CD8-positive, alpha-beta memory T cell (primary cell): ENCODE results near the gene KCND1. TPM values are rescaled to one million over a fixed set of nuclear protein-coding genes. Genes with fewer than 3 reads are reported as not detected.
A peak's percentile ranks its signal among the peaks of the same experiment; 100 is the strongest.
"Not testable (repeated sequence)": the region's sequence is repeated elsewhere in the genome, so short reads cannot be mapped to it uniquely, and the experiment has no call there.

ENCODE experiments used
- CTCF ChIA-PET: fragments of 350-600 bp; sonication (Branson Sonifier 250); formaldehyde crosslinking; loops from one replicate; lab custom pipeline; 2021; ENCODE audit warnings: antibody characterized with exemption; lab: Charles Lee
- POLR2A ChIA-PET: fragments of 350-600 bp; sonication (Branson Sonifier 250); formaldehyde crosslinking; loops from one replicate; lab custom pipeline; 2021; ENCODE audit warnings: antibody characterized with exemption; lab: Charles Lee
- DNase-seq, 5 donors: peaks; one replicate each; pipeline versions ENCODE4 v3.0.0 to v3.0.0-alpha.2; 2020 to 2022; ENCODE audit warnings: mixed read lengths in 1 of 5
- H3K27ac ChIP-seq: one replicate; pipeline ENCODE4 v1.7.0; 2013; ENCODE audit warnings: low read depth, mild to moderate bottlenecking, low read length, moderate library complexity
- H3K27me3 ChIP-seq: 2 replicates; pipeline ENCODE4 v1.7.0; 2013; ENCODE audit warnings: low read length, mild to moderate bottlenecking; ENCODE audit not compliant: insufficient read depth, poor library complexity, severe bottlenecking
- H3K36me3 ChIP-seq: 2 replicates; pipeline ENCODE4 v1.7.0; 2013; ENCODE audit warnings: mild to moderate bottlenecking, low read length, moderate library complexity; ENCODE audit not compliant: insufficient read depth
- H3K4me1 ChIP-seq: 2 replicates; pipeline ENCODE4 v1.7.0; 2013; ENCODE audit warnings: mild to moderate bottlenecking, low read length, moderate library complexity; ENCODE audit not compliant: insufficient read depth
- H3K4me3 ChIP-seq: 2 replicates; pipeline ENCODE4 v1.7.0; 2013; ENCODE audit warnings: mild to moderate bottlenecking, low read length
- H3K9me3 ChIP-seq: 2 replicates; pipeline ENCODE4 v1.7.0; 2013; ENCODE audit warnings: mild to moderate bottlenecking, low read length
- H3K27ac Mint-ChIP-seq, 8 donors: one replicate each; pipeline ENCODE4 v1.8.0; 2020 to 2021; ENCODE audit warnings: mixed read lengths in 8 of 8, mild to moderate bottlenecking in 6 of 8, inconsistent platforms in 3 of 8, moderate library complexity in 3 of 8
- H3K27me3 Mint-ChIP-seq, 2 donors: one replicate each; pipeline ENCODE4 v1.8.0; 2020 to 2021; ENCODE audit warnings: mixed read lengths in 2 of 2, mild to moderate bottlenecking in 1 of 2, moderate library complexity in 1 of 2
- H3K36me3 Mint-ChIP-seq, 3 donors: one replicate each; pipeline ENCODE4 v1.8.0; 2020 to 2021; ENCODE audit warnings: mixed read lengths in 3 of 3, inconsistent platforms in 1 of 3, mild to moderate bottlenecking in 1 of 3
- H3K4me1 Mint-ChIP-seq, 3 donors: one replicate each; pipeline ENCODE4 v1.8.0; 2020 to 2021; ENCODE audit warnings: mixed read lengths in 3 of 3, inconsistent platforms in 1 of 3, mild to moderate bottlenecking in 1 of 3
- H3K4me3 Mint-ChIP-seq, 7 donors: one replicate each; pipeline ENCODE4 v1.8.0; 2020 to 2021; ENCODE audit warnings: mixed read lengths in 7 of 7, mild to moderate bottlenecking in 6 of 7, moderate library complexity in 4 of 7, inconsistent platforms in 2 of 7
- H3K9me3 Mint-ChIP-seq, 5 donors: one replicate each; pipeline ENCODE4 v1.8.0; 2020 to 2022; ENCODE audit warnings: mixed read lengths in 5 of 5, mild to moderate bottlenecking in 3 of 5, moderate library complexity in 2 of 5, inconsistent platforms in 1 of 5
- polyA plus RNA-seq: library from polyadenylated mRNA; unstranded; fragments of 300-500 nt; fragmentation: Illumina TruSeq; gene quantifications from one replicate; pipeline ENCODE4 v1.2.3, GENCODE V29; 2021
- total RNA-seq, 2 experiments: library from RNA; stranded (reverse); gene quantifications; one replicate each; pipeline ENCODE4 v1.2.3, GENCODE V29; 2021

The KCND1 gene
- total and polyA plus RNA-seq, 3 experiments from 2014 or later: 0.06 to 1.1 (median 0.72) TPM

GRCh38 chrX:48983896-48984295 is 12.3 kb upstream of the KCND1 start:
- CTCF ChIA-PET: no interaction called here
- Mint-ChIP-seq H3K27ac (no peak overlapping the region), H3K4me3 (no peak overlapping the region), H3K9me3 (no peaks in the 10 kb centered on the region), H3K27me3 (peaks cover 0 to 2% of the 10 kb centered on the region in 2 donors), H3K36me3 (peaks cover 7 to 65% (median 14%) of the 10 kb centered on the region in 3 donors), H3K4me1 (no peaks in the 10 kb centered on the region)
- Histone ChIP-seq H3K4me1 (no peaks in the 10 kb centered on the region), H3K36me3 (peaks cover 7% of the 10 kb centered on the region), H3K9me3 (no peaks in the 10 kb centered on the region), H3K4me3 (no peak overlapping the region), H3K27ac (no peak overlapping the region), H3K27me3 (no peaks in the 10 kb centered on the region)
- POLR2A ChIA-PET: no interaction called here
- DNase-seq: no peak

- POLR2A ChIA-PET: no interaction called here
- no peak for DNase-seq
- Histone ChIP-seq H3K27ac (no peak overlapping the region), H3K4me3 (no peak overlapping the region), H3K9me3 (no peaks in the 10 kb centered on the region), H3K27me3 (no peaks in the 10 kb centered on the region), H3K4me1 (no peaks in the 10 kb centered on the region), H3K36me3 (peaks cover 7% of the 10 kb centered on the region)
- H3K9me3 Mint-ChIP-seq: no peaks in the 10 kb centered on the region
- peaks cover 7 to 63% (median 14%) of the 10 kb centered on the region in 3 donors for H3K36me3 Mint-ChIP-seq
- H3K27me3 Mint-ChIP-seq: peaks cover 0 to 4% of the 10 kb centered on the region in 2 donors
- no peak overlapping the region for H3K27ac Mint-ChIP-seq
- H3K4me1 Mint-ChIP-seq: no peaks in the 10 kb centered on the region
- H3K4me3 Mint-ChIP-seq: no peak overlapping the region
- CTCF ChIA-PET: interaction anchor here (0.9 kb wide), 1 partner anchor 36 kb away, joined by 3 read pairs; no protein-coding TSS in a partner anchor
Measured at GRCh38 chrX:48983081-48983480, 11.4 kb upstream of the KCND1 start.

GRCh38 chrX:48981178-48981577 is 9.5 kb upstream of the KCND1 start:
- Histone ChIP-seq H3K4me3 (no peak overlapping the region), H3K9me3 (no peaks in the 10 kb centered on the region), H3K27me3 (no peaks in the 10 kb centered on the region), H3K27ac (no peak overlapping the region), H3K4me1 (no peaks in the 10 kb centered on the region), H3K36me3 (peaks cover 7% of the 10 kb centered on the region)
- ChIA-PET CTCF (no interaction called here), POLR2A (no interaction called here)
- no peak for DNase-seq
- Mint-ChIP-seq H3K36me3 (peaks cover 7 to 74% (median 14%) of the 10 kb centered on the region in 3 donors), H3K27me3 (peaks cover 0 to 4% of the 10 kb centered on the region in 2 donors), H3K4me1 (no peaks in the 10 kb centered on the region), H3K4me3 (no peak overlapping the region), H3K27ac (no peak overlapping the region), H3K9me3 (no peaks in the 10 kb centered on the region)

GRCh38 chrX:48980341-48980740 is 8.7 kb upstream of the KCND1 start:
- H3K4me3 ChIP-seq, CTCF ChIA-PET, POLR2A ChIA-PET: not testable (repeated sequence)

GRCh38 chrX:48978226-48978625 is 6.6 kb upstream of the KCND1 start:
- peaks cover 0 to 7% of the 10 kb centered on the region in 2 donors for H3K27me3 Mint-ChIP-seq
- ChIA-PET CTCF (no interaction called here), POLR2A (no interaction called here)
- peaks cover 0 to 73% (median 14%) of the 10 kb centered on the region in 3 donors for H3K36me3 Mint-ChIP-seq
- H3K27ac Mint-ChIP-seq: no peak overlapping the region
- no peaks in the 10 kb centered on the region for H3K4me1 ChIP-seq
- peaks cover 2% of the 10 kb centered on the region for H3K36me3 ChIP-seq
- peaks cover 0 to 3% (median 2%) of the 10 kb centered on the region in 3 donors for H3K4me1 Mint-ChIP-seq
- no peaks in the 10 kb centered on the region for H3K9me3 Mint-ChIP-seq
- H3K27ac ChIP-seq: no peak overlapping the region
- H3K27me3 ChIP-seq: no peaks in the 10 kb centered on the region
- DNase-seq: no peak
- H3K9me3 ChIP-seq: no peaks in the 10 kb centered on the region
- no peak overlapping the region for H3K4me3 ChIP-seq
- no peak overlapping the region for H3K4me3 Mint-ChIP-seq

More at GRCh38 chrX:48980341-48980740, 8.7 kb upstream of the KCND1 start:
- H3K4me1 Mint-ChIP-seq, H3K4me3 Mint-ChIP-seq, H3K9me3 ChIP-seq, H3K27me3 ChIP-seq, H3K9me3 Mint-ChIP-seq, H3K27ac ChIP-seq, H3K36me3 ChIP-seq, DNase-seq, H3K4me1 ChIP-seq, H3K27me3 Mint-ChIP-seq: not testable (repeated sequence)
- Mint-ChIP-seq H3K36me3 (peaks cover 7 to 77% (median 14%) of the 10 kb centered on the region in 3 donors), H3K27ac (peak overlapping the region in 1 of 8 donors; percentile 14)

GRCh38 chrX:48976086-48976485 is 4.4 kb upstream of the KCND1 start:
- H3K4me1 Mint-ChIP-seq: peaks cover 0 to 17% (median 12%) of the 10 kb centered on the region in 3 donors

GRCh38 chrX:48975541-48975940 is 3.9 kb upstream of the KCND1 start:
- H3K36me3 ChIP-seq: no peaks in the 10 kb centered on the region
- peaks cover 11% of the 10 kb centered on the region for H3K4me1 ChIP-seq
- Mint-ChIP-seq H3K4me3 (no peak overlapping the region), H3K36me3 (peaks cover 0 to 50% (median 10%) of the 10 kb centered on the region in 3 donors), H3K27ac (peak overlapping the region in 1 of 8 donors; percentile 30), H3K27me3 (peaks cover 0 to 9% of the 10 kb centered on the region in 2 donors), H3K9me3 (no peaks in the 10 kb centered on the region), H3K4me1 (peaks cover 0 to 17% (median 15%) of the 10 kb centered on the region in 3 donors)
- ChIA-PET POLR2A (no interaction called here), CTCF (no interaction called here)
- no peaks in the 10 kb centered on the region for H3K9me3 ChIP-seq
- DNase-seq: no peak
- no peak overlapping the region for H3K4me3 ChIP-seq
- no peaks in the 10 kb centered on the region for H3K27me3 ChIP-seq
- H3K27ac ChIP-seq: no peak overlapping the region

More at GRCh38 chrX:48976086-48976485, 4.4 kb upstream of the KCND1 start:
- Mint-ChIP-seq H3K9me3 (no peaks in the 10 kb centered on the region), H3K27me3 (peaks cover 0 to 7% of the 10 kb centered on the region in 2 donors), H3K27ac (no peak overlapping the region), H3K36me3 (peaks cover 0 to 54% (median 10%) of the 10 kb centered on the region in 3 donors), H3K4me3 (no peak overlapping the region)
- H3K27me3 ChIP-seq: no peaks in the 10 kb centered on the region
- no peaks in the 10 kb centered on the region for H3K36me3 ChIP-seq
- H3K4me1 ChIP-seq: peaks cover 11% of the 10 kb centered on the region
- no peak for DNase-seq
- CTCF ChIA-PET: no interaction called here
- H3K27ac ChIP-seq: no peak overlapping the region
- H3K9me3 ChIP-seq: no peaks in the 10 kb centered on the region
- POLR2A ChIA-PET: no interaction called here
- H3K4me3 ChIP-seq: no peak overlapping the region

- DNase-seq: no peak
- Histone ChIP-seq H3K9me3 (no peaks in the 10 kb centered on the region), H3K27me3 (no peaks in the 10 kb centered on the region), H3K36me3 (no peaks in the 10 kb centered on the region), H3K27ac (no peak overlapping the region), H3K4me1 (peaks cover 11% of the 10 kb centered on the region), H3K4me3 (no peak overlapping the region)
- Mint-ChIP-seq H3K27ac (no peak overlapping the region), H3K4me3 (no peak overlapping the region), H3K4me1 (peaks cover 0 to 17% (median 16%) of the 10 kb centered on the region in 3 donors), H3K9me3 (no peaks in the 10 kb centered on the region), H3K36me3 (peaks cover 0 to 46% (median 9%) of the 10 kb centered on the region in 3 donors), H3K27me3 (peaks cover 0 to 9% of the 10 kb centered on the region in 2 donors)
- POLR2A ChIA-PET: no interaction called here
- CTCF ChIA-PET: no interaction called here
Measured at GRCh38 chrX:48975041-48975440, 3.4 kb upstream of the KCND1 start.
